PC-3 (cell line): ENCODE results near the gene PCSK1. TPM values are rescaled to one million over a fixed set of nuclear protein-coding genes. Genes with fewer than 3 reads are reported as not detected.

Source experiments
- ATAC-seq: fragments of 200-7000 bp; cut with Tn5 transposase; 2 replicates; pipeline ENCODE4 v1.9.1; 2020; ENCODE audit warnings: mild to moderate bottlenecking, moderate library complexity
- BruUV-seq: library from RNA; stranded (reverse); fragments of 400-500 nt; replicated peaks from 2 replicates; lab custom pipeline; 2021; lab: Mats Ljungman, UMichigan
- CTCF ChIA-PET: fragments of 300-600 bp; sonication (Branson Sonifier 250); formaldehyde crosslinking; loops from one replicate; lab custom pipeline; 2022; ENCODE audit warnings: antibody characterized with exemption; lab: Charles Lee
- POLR2A ChIA-PET: fragments of 300-600 bp; sonication (Branson Sonifier 250); formaldehyde crosslinking; loops from one replicate; lab custom pipeline; 2022; ENCODE audit warnings: antibody characterized with exemption; ENCODE audit not compliant: unreplicated experiment; lab: Charles Lee
- DNase-seq: peaks from one replicate; pipeline ENCODE4 v3.0.0-alpha.2; 2015
- H2AFZ ChIP-seq: fragments of 300-600 bp; sonication (generic); 2 replicates; pipeline ENCODE4 v1.6.0; 2016; ENCODE audit warnings: antibody characterized with exemption, low read length
- H3F3A ChIP-seq: fragments of 300-600 bp; sonication (generic); one replicate; pipeline ENCODE4 v1.6.0; 2017; ENCODE audit warnings: antibody characterized with exemption, low read length, control low read depth, mild to moderate bottlenecking; ENCODE audit not compliant: unreplicated experiment
- H3K27ac ChIP-seq: fragments of 300-600 bp; sonication (generic); 2 replicates; pipeline ENCODE4 v1.5.1; 2016; ENCODE audit warnings: mild to moderate bottlenecking, low read length
- H3K27me3 ChIP-seq: fragments of 300-600 bp; sonication (generic); 2 replicates; pipeline ENCODE4 v1.6.1; 2016; ENCODE audit warnings: low read length, mixed read lengths
- H3K36me3 ChIP-seq: fragments of 300-600 bp; sonication (generic); 2 replicates; pipeline ENCODE4 v1.6.1; 2016; ENCODE audit warnings: low read depth, mixed run types, low read length, mixed read lengths
- H3K4me1 ChIP-seq: fragments of 300-600 bp; sonication (generic); 2 replicates; pipeline ENCODE4 v1.5.1; 2016; ENCODE audit warnings: low read length; ENCODE audit not compliant: insufficient read depth
- H3K4me2 ChIP-seq: fragments of 300-600 bp; sonication (generic); 2 replicates; pipeline ENCODE4 v1.6.0; 2016; ENCODE audit warnings: low read length
- H3K4me3 ChIP-seq: fragments of 300-600 bp; sonication (generic); 2 replicates; pipeline ENCODE4 v1.5.1; 2016; ENCODE audit warnings: mild to moderate bottlenecking, low read length, mixed read lengths
- H3K79me2 ChIP-seq: fragments of 300-600 bp; sonication (generic); 2 replicates; pipeline ENCODE4 v1.6.1; 2017; ENCODE audit warnings: low read length, mixed read lengths
- H3K9ac ChIP-seq: fragments of 300-600 bp; sonication (generic); 2 replicates; pipeline ENCODE4 v1.6.0; 2016; ENCODE audit warnings: mild to moderate bottlenecking, low read length
- H3K9me2 ChIP-seq: fragments of 300-600 bp; sonication (generic); replicated peaks from 2 replicates; pipeline ENCODE4 v1.6.1; 2016; ENCODE audit warnings: mixed run types, low read length, mixed read lengths
- H3K9me3 ChIP-seq: fragments of 300-600 bp; sonication (generic); 2 replicates; pipeline ENCODE4 v1.6.1; 2016; ENCODE audit warnings: low read length, mixed read lengths
- H4K20me1 ChIP-seq: fragments of 300-600 bp; sonication (generic); 2 replicates; pipeline ENCODE4 v1.6.1; 2016; ENCODE audit warnings: low read length, mixed read lengths
- EZH2 ChIP-seq: fragments of 300-600 bp; sonication (generic); IDR thresholded peaks from one replicate; pipeline ENCODE4 v1.6.1; 2017; ENCODE audit warnings: antibody characterized with exemption, mild to moderate bottlenecking, low read length; ENCODE audit not compliant: unreplicated experiment
- EZH2phosphoT487 ChIP-seq: fragments of 300-600 bp; sonication (generic); IDR thresholded peaks from 2 replicates; pipeline ENCODE4 v1.6.1; 2018; ENCODE audit warnings: mild to moderate bottlenecking, antibody characterized with exemption, low read length, borderline replicate concordance
- intact Hi-C: fragments of 100-400 bp; cut with micrococcal nuclease; formaldehyde crosslinking; loops from 2 replicates; pipeline ENCODE4 v1.9.0; 2023
- total RNA-seq: library from RNA; depleted of rRNA; stranded (reverse); fragments of >200 nt; gene quantifications from 2 replicates; pipeline ENCODE4 v1.2.3, GENCODE V29; 2014
- TF ChIP-seq, protein P1 (sequence below): fragments of 300-600 bp; sonication (generic); conservative IDR thresholded peaks from 2 replicates; pipeline ENCODE4 v1.5.1; 2017; ENCODE audit warnings: antibody characterized with exemption, low read depth, mild to moderate bottlenecking, low read length

Gene PCSK1
- total RNA-seq, 1 experiment from 2014 or later = not detected

DNA sequence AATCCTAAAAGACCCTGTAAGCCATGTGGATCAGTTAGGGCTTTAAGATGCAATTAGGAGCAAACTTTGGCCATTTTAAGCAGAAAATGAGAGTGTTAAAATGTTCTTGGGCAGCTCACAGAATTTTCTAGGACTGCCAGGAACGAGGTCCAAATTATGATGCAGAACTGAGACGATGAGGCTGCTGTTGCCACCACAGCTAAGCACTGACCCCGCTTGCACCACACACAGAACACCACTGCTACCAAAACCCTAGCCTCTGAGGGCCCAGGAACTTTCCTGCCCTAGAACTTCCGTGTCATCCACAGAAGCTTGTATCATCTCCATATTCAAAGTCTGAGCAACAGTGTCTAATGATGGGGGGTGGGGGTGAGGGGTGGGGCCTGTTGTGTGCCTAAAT is 41.0 kb upstream of the PCSK1 start:
- no peak overlapping the region for H3K4me2 ChIP-seq
- no peak overlapping the region for H3K27ac ChIP-seq
- BruUV-seq = no TSS peak
- no peaks in the 10 kb centered on the region for H4K20me1 ChIP-seq
- H3K36me3 ChIP-seq = no peaks in the 10 kb centered on the region
- H3K79me2 ChIP-seq = no peaks in the 10 kb centered on the region
- CTCF ChIA-PET = no interaction called here
- POLR2A ChIA-PET = no interaction called here
- no peaks in the 10 kb centered on the region for H3F3A ChIP-seq
- DNase-seq = no peak
- 0 out of 2 replicates have a peak, but pooled peaks cover 3% of the 10 kb centered on the region for H3K27me3 ChIP-seq
- ATAC-seq = no peak
- intact Hi-C loops = no loop called here
- H3K9me2 ChIP-seq = no peaks in the 10 kb centered on the region
- H3K9ac ChIP-seq = no peak overlapping the region
- no peaks in the 10 kb centered on the region for H3K4me1 ChIP-seq
- no peak overlapping the region for H2AFZ ChIP-seq
- no peak overlapping the region for H3K4me3 ChIP-seq
- TF ChIP-seq EZH2phosphoT487 (no peak), EZH2 (no peak)
- TF ChIP-seq, protein P1, sequence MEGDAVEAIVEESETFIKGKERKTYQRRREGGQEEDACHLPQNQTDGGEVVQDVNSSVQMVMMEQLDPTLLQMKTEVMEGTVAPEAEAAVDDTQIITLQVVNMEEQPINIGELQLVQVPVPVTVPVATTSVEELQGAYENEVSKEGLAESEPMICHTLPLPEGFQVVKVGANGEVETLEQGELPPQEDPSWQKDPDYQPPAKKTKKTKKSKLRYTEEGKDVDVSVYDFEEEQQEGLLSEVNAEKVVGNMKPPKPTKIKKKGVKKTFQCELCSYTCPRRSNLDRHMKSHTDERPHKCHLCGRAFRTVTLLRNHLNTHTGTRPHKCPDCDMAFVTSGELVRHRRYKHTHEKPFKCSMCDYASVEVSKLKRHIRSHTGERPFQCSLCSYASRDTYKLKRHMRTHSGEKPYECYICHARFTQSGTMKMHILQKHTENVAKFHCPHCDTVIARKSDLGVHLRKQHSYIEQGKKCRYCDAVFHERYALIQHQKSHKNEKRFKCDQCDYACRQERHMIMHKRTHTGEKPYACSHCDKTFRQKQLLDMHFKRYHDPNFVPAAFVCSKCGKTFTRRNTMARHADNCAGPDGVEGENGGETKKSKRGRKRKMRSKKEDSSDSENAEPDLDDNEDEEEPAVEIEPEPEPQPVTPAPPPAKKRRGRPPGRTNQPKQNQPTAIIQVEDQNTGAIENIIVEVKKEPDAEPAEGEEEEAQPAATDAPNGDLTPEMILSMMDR = no peak
- H3K9me3 ChIP-seq = no peaks in the 10 kb centered on the region

DNA sequence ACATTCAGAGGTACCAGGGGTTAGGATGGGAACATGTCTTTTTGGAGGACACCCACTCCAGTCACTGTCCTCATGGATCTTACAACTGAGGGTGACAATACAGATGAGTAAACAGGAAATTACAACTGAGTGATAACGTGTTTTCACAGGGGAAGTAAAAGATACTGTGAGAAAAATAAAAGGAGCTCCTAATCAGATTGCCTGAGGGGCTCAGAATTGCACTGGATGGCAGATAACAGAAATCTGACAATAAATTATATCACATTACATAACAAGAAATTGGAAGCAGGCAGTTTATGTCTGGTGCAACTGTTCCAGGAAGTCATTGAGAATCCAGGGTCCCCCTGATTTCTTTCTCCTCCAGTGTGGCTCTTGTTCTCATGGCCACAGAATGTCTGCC is 40.1 kb upstream of the PCSK1 start:
- POLR2A ChIA-PET = no interaction called here

DNA sequence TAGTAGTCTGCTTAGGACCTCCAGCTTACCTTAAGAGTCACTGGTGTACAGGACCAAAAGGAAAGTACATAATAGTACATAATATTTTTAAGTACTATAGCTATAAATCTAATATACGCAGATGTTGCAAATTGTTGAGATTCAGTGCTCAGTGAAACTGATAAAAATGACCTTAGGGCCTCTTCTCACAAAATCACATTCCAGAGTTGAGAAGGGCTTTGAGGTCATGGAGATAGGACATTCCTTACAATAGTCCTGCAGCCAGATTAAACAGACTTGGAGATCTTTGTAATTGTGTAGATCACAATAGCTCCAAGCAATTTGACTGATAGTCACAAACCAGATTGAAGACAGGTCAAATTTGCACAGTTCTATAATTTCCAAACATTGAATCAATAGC is 37.7 kb upstream of the PCSK1 start:
- ATAC-seq = no peak

More for the DNA sequence above, 40.1 kb upstream of the PCSK1 start:
- no peaks in the 10 kb centered on the region for H3F3A ChIP-seq
- no peak overlapping the region for H3K4me2 ChIP-seq
- DNase-seq = no peak
- no peaks in the 10 kb centered on the region for H4K20me1 ChIP-seq
- intact Hi-C loops = no loop called here
- no peak overlapping the region for H2AFZ ChIP-seq
- H3K9ac ChIP-seq = no peak overlapping the region
- BruUV-seq = no TSS peak
- H3K27me3 ChIP-seq = 0 out of 2 replicates have a peak, but pooled peaks cover 3% of the 10 kb centered on the region
- H3K4me3 ChIP-seq = no peak overlapping the region
- ATAC-seq = no peak
- no peak overlapping the region for H3K27ac ChIP-seq
- H3K79me2 ChIP-seq = no peaks in the 10 kb centered on the region
- CTCF ChIA-PET = no interaction called here
- H3K36me3 ChIP-seq = no peaks in the 10 kb centered on the region
- TF ChIP-seq EZH2phosphoT487 (no peak), EZH2 (no peak)
- TF ChIP-seq, protein P1 = no peak
- H3K9me3 ChIP-seq = no peaks in the 10 kb centered on the region
- no peaks in the 10 kb centered on the region for H3K9me2 ChIP-seq
- no peaks in the 10 kb centered on the region for H3K4me1 ChIP-seq

More for the DNA sequence above, 37.7 kb upstream of the PCSK1 start:
- Histone ChIP-seq H4K20me1 (no peaks in the 10 kb centered on the region), H3K4me2 (no peak overlapping the region), H3K9ac (no peak overlapping the region), H3K9me3 (no peaks in the 10 kb centered on the region), H3K27ac (no peak overlapping the region), H3K36me3 (no peaks in the 10 kb centered on the region), H3K27me3 (0 out of 2 replicates have a peak, but pooled peaks cover 3% of the 10 kb centered on the region), H2AFZ (no peak overlapping the region), H3K4me1 (no peaks in the 10 kb centered on the region), H3K79me2 (no peaks in the 10 kb centered on the region), H3K4me3 (no peak overlapping the region), H3K9me2 (no peaks in the 10 kb centered on the region), H3F3A (no peaks in the 10 kb centered on the region)
- ChIA-PET CTCF (no interaction called here), POLR2A (no interaction called here)
- intact Hi-C loops = no loop called here
- BruUV-seq = no TSS peak
- no peak for TF ChIP-seq EZH2
- TF ChIP-seq, protein P1 = no peak
- TF ChIP-seq EZH2phosphoT487 = no peak
- DNase-seq = no peak
